MCF 10A (cell line): ENCODE measurements around the gene IL22RA2. TPM values are rescaled to one million over a fixed set of nuclear protein-coding genes. Genes with fewer than 3 reads are reported as not detected.

ENCODE experiments used
- BruUV-seq: library from RNA; stranded (reverse); fragments of 400-500 nt; replicated peaks from 2 replicates; lab custom pipeline; 2021; lab: Mats Ljungman, UMichigan
- CTCF ChIA-PET: fragments of 300-600 bp; sonication (Branson Sonifier 250); formaldehyde crosslinking; extraction: SDS; loops from one replicate; lab custom pipeline; 2021; ENCODE audit warnings: antibody characterized with exemption, inconsistent platforms; lab: Yijun Ruan, JAX
- POLR2A ChIA-PET: fragments of 300-600, 350-650 bp; sonication (Branson Sonifier 250); formaldehyde crosslinking; extraction: SDS; loops from one replicate; lab custom pipeline; 2020; ENCODE audit warnings: antibody characterized with exemption, inconsistent platforms; lab: Yijun Ruan, JAX
- DNase-seq: peaks from one replicate; pipeline ENCODE4 v3.0.0-alpha.2; 2018; ENCODE audit not compliant: unreplicated experiment
- H3K27ac Mint-ChIP-seq: one replicate; pipeline ENCODE4 v1.8.0; 2022; ENCODE audit warnings: mild to moderate bottlenecking, low read depth, mixed read lengths; ENCODE audit not compliant: unreplicated experiment
- H3K27me3 Mint-ChIP-seq: one replicate; pipeline ENCODE4 v1.8.0; 2022; ENCODE audit warnings: mixed read lengths; ENCODE audit not compliant: insufficient read depth, unreplicated experiment
- H3K36me3 Mint-ChIP-seq: one replicate; pipeline ENCODE4 v1.8.0; 2022; ENCODE audit warnings: mild to moderate bottlenecking, moderate library complexity, mixed read lengths; ENCODE audit not compliant: insufficient read depth, unreplicated experiment
- H3K4me1 Mint-ChIP-seq: one replicate; pipeline ENCODE4 v1.8.0; 2022; ENCODE audit warnings: mixed read lengths; ENCODE audit not compliant: insufficient read depth, unreplicated experiment
- H3K4me3 Mint-ChIP-seq: one replicate; pipeline ENCODE4 v1.8.0; 2022; ENCODE audit warnings: mild to moderate bottlenecking, moderate library complexity, mixed read lengths; ENCODE audit not compliant: unreplicated experiment
- H3K9me3 Mint-ChIP-seq: one replicate; pipeline ENCODE4 v1.8.0; 2022; ENCODE audit warnings: mixed read lengths; ENCODE audit not compliant: unreplicated experiment
- CTCF ChIP-seq: fragments of 200-600 bp; IDR thresholded peaks from one replicate; pipeline ENCODE4 v1.8.0; 2022; ENCODE audit warnings: antibody characterized with exemption, mild to moderate bottlenecking; ENCODE audit not compliant: unreplicated experiment
- intact Hi-C: fragments of 100-400 bp; cut with micrococcal nuclease; formaldehyde crosslinking; loops from 2 replicates; pipeline ENCODE4 v1.14.1; 2022
- total RNA-seq: library from RNA; stranded (reverse); gene quantifications from 2 replicates; pipeline ENCODE4 v1.2.3, GENCODE V29; 2022

The IL22RA2 gene
- total RNA-seq, 1 experiment from 2014 or later: not detected

GRCh38 chr6:137190583-137191094 lies 17.2 kb upstream of the IL22RA2 start:
- POLR2A ChIA-PET: interaction anchor here (0.6 to 2.9 kb wide), 6 partner anchors 9 to 194 kb away, joined by 3 to 11 read pairs (median 4); no protein-coding TSS in a partner anchor
- Mint-ChIP-seq H3K9me3 (no peaks in the 10 kb centered on the region), H3K27ac (no peak overlapping the region), H3K36me3 (peaks cover under 1% of the 10 kb centered on the region), H3K27me3 (no peaks in the 10 kb centered on the region), H3K4me1 (no peaks in the 10 kb centered on the region), H3K4me3 (no peak overlapping the region)
- intact Hi-C loops: no loop called here
- DNase-seq: no peak
- no TSS peak for BruUV-seq
- no peak for TF ChIP-seq CTCF
- CTCF ChIA-PET: interaction anchor here (1.8 kb wide), 1 partner anchor 24 kb away, joined by 4 read pairs; no protein-coding TSS in a partner anchor

GRCh38 chr6:137188855-137189254 lies 15.4 kb upstream of the IL22RA2 start:
- no peaks in the 10 kb centered on the region for H3K4me1 Mint-ChIP-seq
- no peak overlapping the region for H3K4me3 Mint-ChIP-seq
- no TSS peak for BruUV-seq
- H3K27ac Mint-ChIP-seq: no peak overlapping the region
- no peaks in the 10 kb centered on the region for H3K9me3 Mint-ChIP-seq
- intact Hi-C loops: no loop called here
- TF ChIP-seq CTCF: no peak
- H3K27me3 Mint-ChIP-seq: no peaks in the 10 kb centered on the region
- ChIA-PET CTCF (interaction anchor here (1.7 kb wide), 1 partner anchor 23 kb away, joined by 4 read pairs; no protein-coding TSS in a partner anchor), POLR2A (no interaction called here)
- peak; percentile 55 for DNase-seq
- no peaks in the 10 kb centered on the region for H3K36me3 Mint-ChIP-seq

- H3K27me3 Mint-ChIP-seq: no peaks in the 10 kb centered on the region
- H3K4me3 Mint-ChIP-seq: no peak overlapping the region
- H3K36me3 Mint-ChIP-seq: no peaks in the 10 kb centered on the region
- TF ChIP-seq CTCF: no peak
- BruUV-seq: no TSS peak
- POLR2A ChIA-PET: no interaction called here
- DNase-seq: no peak
- CTCF ChIA-PET: interaction anchor here (0.6 to 1.6 kb wide), 3 partner anchors 9 to 19 kb away, joined by 3 to 5 read pairs (median 3); no protein-coding TSS in a partner anchor
- no peaks in the 10 kb centered on the region for H3K9me3 Mint-ChIP-seq
- no peaks in the 10 kb centered on the region for H3K4me1 Mint-ChIP-seq
- intact Hi-C loops: no loop called here
- no peak overlapping the region for H3K27ac Mint-ChIP-seq
These were observed 11.8 kb upstream of the IL22RA2 start for GRCh38 chr6:137185290-137185689.

- ChIA-PET CTCF (no interaction called here), POLR2A (interaction anchor here (2.2 kb wide), 1 partner anchor 9 kb away, joined by 11 read pairs; no protein-coding TSS in a partner anchor)
- Mint-ChIP-seq H3K27ac (no peak overlapping the region), H3K27me3 (no peaks in the 10 kb centered on the region), H3K36me3 (no peaks in the 10 kb centered on the region), H3K4me3 (no peak overlapping the region), H3K4me1 (no peaks in the 10 kb centered on the region), H3K9me3 (peaks cover 8% of the 10 kb centered on the region)
- intact Hi-C loops: no loop called here
- no peak for DNase-seq
- no peak for TF ChIP-seq CTCF
- no TSS peak for BruUV-seq
These were observed 9.2 kb upstream of the IL22RA2 start for GRCh38 chr6:137182654-137183073.
